A673 (cell line): ENCODE measurements around the gene SHC1. TPM values are rescaled to one million over a fixed set of nuclear protein-coding genes. Genes with fewer than 3 reads are reported as not detected.

Experiments
- BruUV-seq: library from RNA; stranded (reverse); fragments of 400-500 nt; replicated peaks from 2 replicates; lab custom pipeline; 2021; lab: Mats Ljungman, UMichigan
- CTCF ChIA-PET: fragments of 300-600 bp; sonication (Branson Sonifier 250); formaldehyde crosslinking; loops from one replicate; lab custom pipeline; 2022; ENCODE audit warnings: antibody characterized with exemption; lab: Charles Lee
- POLR2A ChIA-PET: fragments of 300-600 bp; sonication (Branson Sonifier 250); formaldehyde crosslinking; loops from one replicate; lab custom pipeline; 2022; ENCODE audit warnings: antibody characterized with exemption; ENCODE audit not compliant: low non-redundant PET; lab: Charles Lee
- DNase-seq: peaks from one replicate; pipeline ENCODE4 v3.0.0-alpha.2; 2015; ENCODE audit warnings: low spot score
- H3K27ac ChIP-seq: fragments of 200-600 bp; sonication (generic); 2 replicates; pipeline ENCODE4 v1.5.1; 2016; ENCODE audit warnings: mixed run types, low read depth, mild to moderate bottlenecking, mixed read lengths, antibody characterized with exemption, low read length; ENCODE audit not compliant: poor library complexity, severe bottlenecking
- H3K27me3 ChIP-seq: fragments of 200-600 bp; sonication (generic); replicated peaks from 2 replicates; pipeline ENCODE4 v1.6.1; 2017; ENCODE audit warnings: mixed run types, low read depth, mild to moderate bottlenecking, mixed read lengths, antibody characterized with exemption, low read length; ENCODE audit not compliant: insufficient read depth, poor library complexity
- H3K36me3 ChIP-seq: fragments of 200-600 bp; sonication (generic); 2 replicates; pipeline ENCODE4 v1.6.1; 2016; ENCODE audit warnings: mixed run types, mild to moderate bottlenecking, mixed read lengths, antibody characterized with exemption, low read length; ENCODE audit not compliant: insufficient read depth, poor library complexity, severe bottlenecking
- H3K4me1 ChIP-seq: fragments of 200-600 bp; sonication (generic); 2 replicates; pipeline ENCODE4 v1.6.1; 2017; ENCODE audit warnings: mixed run types, mild to moderate bottlenecking, mixed read lengths, antibody characterized with exemption, low read length; ENCODE audit not compliant: insufficient read depth, poor library complexity, severe bottlenecking
- H3K4me3 ChIP-seq: fragments of 200-600 bp; sonication (generic); 2 replicates; pipeline ENCODE4 v1.5.1; 2016; ENCODE audit warnings: low read depth, mixed run types, mild to moderate bottlenecking, mixed read lengths, low read length; ENCODE audit not compliant: poor library complexity, severe bottlenecking
- H3K9me3 ChIP-seq: fragments of 200-600 bp; sonication (generic); 2 replicates; pipeline ENCODE4 v1.6.1; 2016; ENCODE audit warnings: mixed run types, low read depth, mild to moderate bottlenecking, mixed read lengths, antibody characterized with exemption, low read length; ENCODE audit not compliant: poor library complexity, severe bottlenecking
- EZH2 ChIP-seq: fragments of 200-600 bp; sonication (generic); IDR thresholded peaks from 2 replicates; pipeline ENCODE4 v1.6.1; 2017; ENCODE audit warnings: borderline replicate concordance, low read depth, mild to moderate bottlenecking, mixed read lengths, antibody characterized with exemption, low read length; ENCODE audit not compliant: poor library complexity, severe bottlenecking
- intact Hi-C: fragments of 100-400 bp; cut with micrococcal nuclease; formaldehyde crosslinking; loops from one replicate; pipeline ENCODE4 v1.10.0; 2022; ENCODE audit not compliant: unreplicated experiment
- total RNA-seq: library from RNA; stranded (reverse); gene quantifications from 2 replicates; pipeline ENCODE4 v1.2.3, GENCODE V29; 2021
- TF ChIP-seq, protein P1 (sequence below): fragments of 300-800, 200-600 bp; sonication (generic); conservative IDR thresholded peaks from 2 replicates; pipeline ENCODE4 v1.5.1; 2017; ENCODE audit warnings: low read depth, mild to moderate bottlenecking, antibody characterized with exemption, low read length, moderate library complexity, mixed read lengths

Gene SHC1
- total RNA-seq, 1 experiment from 2014 or later: 204 TPM

DNA sequence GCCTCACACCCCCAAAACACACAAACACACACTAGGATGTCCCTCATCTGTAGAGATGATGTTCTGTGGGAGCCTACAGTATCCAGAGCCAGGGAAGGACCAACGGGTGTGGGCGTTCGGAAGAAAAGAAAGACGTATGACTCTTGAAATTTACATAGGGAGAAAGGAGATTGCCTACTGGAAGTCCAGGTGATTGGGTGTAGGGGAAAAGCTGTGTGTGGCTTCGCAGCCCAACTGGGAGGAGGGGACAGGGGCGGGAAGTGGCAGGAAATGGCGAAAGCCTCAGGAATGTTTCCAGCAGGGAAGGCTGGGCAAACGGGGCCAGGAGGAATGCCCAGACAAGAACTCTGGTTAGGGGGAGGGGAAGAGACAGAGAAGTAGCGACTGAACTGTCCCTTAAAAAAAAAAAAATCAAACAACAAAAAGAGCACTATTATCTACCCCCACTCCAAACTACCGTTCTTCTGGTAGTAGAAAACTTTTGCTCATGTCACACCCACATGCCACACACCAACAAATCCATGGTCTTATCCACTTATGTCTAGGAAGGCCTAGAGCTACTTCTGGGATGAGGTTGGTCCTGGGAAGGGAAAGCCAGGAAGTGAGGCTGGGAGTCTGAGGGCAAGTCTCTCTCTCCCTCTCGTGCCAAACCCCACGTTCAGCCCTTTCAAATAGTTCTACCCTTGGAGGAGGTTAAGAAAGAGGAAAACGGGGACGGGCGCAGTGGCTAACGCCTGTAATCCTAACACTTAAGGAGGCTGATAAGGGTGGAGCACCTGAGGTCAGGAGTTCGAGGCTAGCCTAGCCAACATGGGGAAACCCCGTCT, 2.2 kb upstream of the SHC1 start:
- H3K4me3 ChIP-seq: peak overlapping the region; percentile 59
- H3K27ac ChIP-seq: peak overlapping the region; percentile 96
- POLR2A ChIA-PET: interaction anchor here (0.6 kb wide), 1 partner anchor 8 kb away, joined by 3 read pairs; no protein-coding TSS in a partner anchor
- CTCF ChIA-PET: interaction anchor here (1.0 to 1.1 kb wide), 2 partner anchors 22 to 39 kb away, joined by 4 to 6 read pairs; no protein-coding TSS in a partner anchor
- TF ChIP-seq, protein P1, sequence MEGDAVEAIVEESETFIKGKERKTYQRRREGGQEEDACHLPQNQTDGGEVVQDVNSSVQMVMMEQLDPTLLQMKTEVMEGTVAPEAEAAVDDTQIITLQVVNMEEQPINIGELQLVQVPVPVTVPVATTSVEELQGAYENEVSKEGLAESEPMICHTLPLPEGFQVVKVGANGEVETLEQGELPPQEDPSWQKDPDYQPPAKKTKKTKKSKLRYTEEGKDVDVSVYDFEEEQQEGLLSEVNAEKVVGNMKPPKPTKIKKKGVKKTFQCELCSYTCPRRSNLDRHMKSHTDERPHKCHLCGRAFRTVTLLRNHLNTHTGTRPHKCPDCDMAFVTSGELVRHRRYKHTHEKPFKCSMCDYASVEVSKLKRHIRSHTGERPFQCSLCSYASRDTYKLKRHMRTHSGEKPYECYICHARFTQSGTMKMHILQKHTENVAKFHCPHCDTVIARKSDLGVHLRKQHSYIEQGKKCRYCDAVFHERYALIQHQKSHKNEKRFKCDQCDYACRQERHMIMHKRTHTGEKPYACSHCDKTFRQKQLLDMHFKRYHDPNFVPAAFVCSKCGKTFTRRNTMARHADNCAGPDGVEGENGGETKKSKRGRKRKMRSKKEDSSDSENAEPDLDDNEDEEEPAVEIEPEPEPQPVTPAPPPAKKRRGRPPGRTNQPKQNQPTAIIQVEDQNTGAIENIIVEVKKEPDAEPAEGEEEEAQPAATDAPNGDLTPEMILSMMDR: no peak
- no peak for TF ChIP-seq EZH2
- intact Hi-C loops: no loop called here
- H3K9me3 ChIP-seq: no peaks in the 10 kb centered on the region
- H3K36me3 ChIP-seq: peaks cover 20% of the 10 kb centered on the region
- peaks cover 63% of the 10 kb centered on the region for H3K4me1 ChIP-seq
- DNase-seq: peak; percentile 86
- H3K27me3 ChIP-seq: no peaks in the 10 kb centered on the region
- BruUV-seq: no TSS peak

DNA sequence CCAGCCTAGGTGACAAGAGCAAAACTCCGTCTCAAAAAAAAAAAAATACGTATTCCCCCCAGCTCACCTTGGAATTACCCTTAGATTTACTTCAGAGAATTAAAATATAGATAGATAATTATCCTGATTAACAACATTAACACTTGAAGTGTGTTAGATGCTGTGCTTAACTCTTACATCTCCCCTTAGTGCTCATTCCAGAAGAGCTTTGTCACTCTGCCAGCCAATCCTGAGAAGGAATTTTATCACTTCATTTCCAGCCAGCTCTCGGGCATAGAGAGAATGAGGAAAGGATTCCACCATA, 1.6 kb upstream of the SHC1 start:
- intact Hi-C loops: no loop called here

DNA sequence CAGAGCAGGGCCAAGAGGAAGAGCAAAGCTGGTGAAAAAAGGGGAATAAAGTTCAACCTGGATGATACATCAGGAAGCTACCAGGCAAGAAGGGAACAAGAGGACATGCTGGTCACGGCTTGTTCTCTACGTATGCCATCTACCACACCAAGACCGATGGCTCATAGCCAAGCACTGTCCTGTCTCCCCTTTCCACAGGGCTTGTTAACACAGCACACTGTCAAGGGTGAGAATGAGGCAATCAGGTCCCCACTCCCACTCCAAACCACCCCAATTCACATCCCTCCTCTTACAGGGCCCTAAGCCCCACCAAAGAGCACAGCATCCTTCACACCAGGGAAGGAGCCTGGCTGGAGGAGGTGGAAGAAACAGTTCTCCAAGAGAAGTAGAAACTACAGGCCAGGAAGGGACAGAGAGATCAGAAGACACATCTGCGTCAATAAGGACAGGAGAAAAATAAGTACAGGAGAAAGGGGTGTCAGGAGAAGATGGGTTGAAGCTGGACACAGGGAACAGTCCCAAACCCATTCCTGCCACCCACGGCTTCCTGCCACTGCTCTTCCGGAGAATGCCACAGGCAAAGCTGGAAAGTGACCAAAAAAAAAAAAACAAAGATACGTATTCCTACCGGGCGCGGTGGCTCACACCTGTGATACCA, 923 bp upstream of the SHC1 start:
- DNase-seq: no peak
- H3K27me3 ChIP-seq: no peaks in the 10 kb centered on the region
- TF ChIP-seq EZH2: no peak
- TF ChIP-seq, protein P1: no peak
- H3K4me3 ChIP-seq: peak overlapping the region; percentile 70
- intact Hi-C loops: no loop called here
- peaks cover 22% of the 10 kb centered on the region for H3K36me3 ChIP-seq
- no peaks in the 10 kb centered on the region for H3K9me3 ChIP-seq
- BruUV-seq: no TSS peak
- H3K4me1 ChIP-seq: peaks cover 55% of the 10 kb centered on the region
- peak overlapping the region; percentile 96 for H3K27ac ChIP-seq
- CTCF ChIA-PET: interaction anchor here (0.6 to 2.2 kb wide), 5 partner anchors 16 to 302 kb away, joined by 3 to 6 read pairs (median 5); partner anchors contain the start of genes ADAM15 and PBXIP1
- POLR2A ChIA-PET: interaction anchor here (0.7 kb wide), 1 partner anchor 490 kb away, joined by 3 read pairs; no protein-coding TSS in a partner anchor

More for the DNA sequence above, 1.6 kb upstream of the SHC1 start:
- DNase-seq: no peak
- BruUV-seq: no TSS peak
- no peak for TF ChIP-seq EZH2
- TF ChIP-seq, protein P1: no peak
- peaks cover 62% of the 10 kb centered on the region for H3K4me1 ChIP-seq
- H3K36me3 ChIP-seq: peaks cover 20% of the 10 kb centered on the region
- peak overlapping the region; percentile 96 for H3K27ac ChIP-seq
- CTCF ChIA-PET: interaction anchor here (1.0 kb wide), 1 partner anchor 40 kb away, joined by 6 read pairs; no protein-coding TSS in a partner anchor
- no peaks in the 10 kb centered on the region for H3K9me3 ChIP-seq
- H3K27me3 ChIP-seq: no peaks in the 10 kb centered on the region
- peak overlapping the region; percentile 59 for H3K4me3 ChIP-seq
- POLR2A ChIA-PET: no interaction called here
